ENCODE measurements around the gene HOXD8. TPM values are rescaled to one million over a fixed set of nuclear protein-coding genes. Genes with fewer than 3 reads are reported as not detected.
A peak's percentile ranks its signal among the peaks of the same experiment; 100 is the strongest.

HOXD8 gene
- 17.2 and 20.9 TPM in 2 replicates for total RNA-seq

GRCh38 chr2:176128982-176129796, at the start of gene HOXD8:
Gene HOXD8 (plus strand): TSS chr2:176129705. CDS start chr2:176130367, 662 bp downstream.
- peak; percentile 88 to 96 for DNase-seq (ENCODE audit: low read depth in 2 of 2)

- peak in 1 of 2 donors; percentile 63 for DNase-seq (ENCODE audit: low read depth in 2 of 2)
Measured at GRCh38 chr2:176079831-176080539, 49.5 kb upstream of the HOXD8 start.

GRCh38 chr2:176080540-176081375, 48.7 kb upstream of the HOXD8 start:
- no peak for DNase-seq (ENCODE audit: low read depth in 2 of 2)

GRCh38 chr2:176081376-176081836, 48.1 kb upstream of the HOXD8 start:
- DNase-seq (ENCODE audit: low read depth in 2 of 2) = no peak

GRCh38 chr2:176081837-176082524, 47.5 kb upstream of the HOXD8 start:
- no peak for DNase-seq (ENCODE audit: low read depth in 2 of 2)

GRCh38 chr2:176082525-176082823, 47.0 kb upstream of the HOXD8 start:
- DNase-seq (ENCODE audit: low read depth in 2 of 2) = no peak

- no peak for DNase-seq (ENCODE audit: low read depth in 2 of 2)
Measured at GRCh38 chr2:176082824-176083751, 46.4 kb upstream of the HOXD8 start.

GRCh38 chr2:176083796-176084261, 45.7 kb upstream of the HOXD8 start, which contains the start of gene EVX2:
Gene EVX2 (minus strand): TSS chr2:176083962. CDS start chr2:176083776, 186 bp downstream.
- DNase-seq (ENCODE audit: low read depth in 2 of 2) = no peak

GRCh38 chr2:176084611-176085119, 44.8 kb upstream of the HOXD8 start:
- DNase-seq (ENCODE audit: low read depth in 2 of 2) = no peak

GRCh38 chr2:176085120-176085788, 44.3 kb upstream of the HOXD8 start:
- no peak for DNase-seq (ENCODE audit: low read depth in 2 of 2)

- peak in 1 of 2 donors; percentile 57 for DNase-seq (ENCODE audit: low read depth in 2 of 2)
Measured at GRCh38 chr2:176085861-176086771, 43.4 kb upstream of the HOXD8 start.

GRCh38 chr2:176087330-176088047, 42.0 kb upstream of the HOXD8 start:
- DNase-seq (ENCODE audit: low read depth in 2 of 2) = no peak

GRCh38 chr2:176088048-176088936, 41.2 kb upstream of the HOXD8 start:
- DNase-seq (ENCODE audit: low read depth in 2 of 2) = peak in 1 of 2 donors; percentile 50

- DNase-seq (ENCODE audit: low read depth in 2 of 2) = no peak
Measured at GRCh38 chr2:176088937-176089842, 40.3 kb upstream of the HOXD8 start.

GRCh38 chr2:176089843-176090395, 39.6 kb upstream of the HOXD8 start:
- DNase-seq (ENCODE audit: low read depth in 2 of 2) = no peak

Measured in dermis microvascular lymphatic vessel endothelial cell (primary cell).